ENCODE measurements around the gene NPAS3. TPM values are rescaled to one million over a fixed set of nuclear protein-coding genes. Genes with fewer than 3 reads are reported as not detected.

NPAS3 gene
- total RNA-seq, 6 donors from 2014 or later = 0.30 to 0.77 (median 0.59) TPM; not detected in 2

GRCh38 chr14:33499687-33500086, 561.0 kb downstream of the NPAS3 start:
- TF ChIP-seq CTCF (IDR thresholded peaks at IDR 0.05) (no peak), EP300 (IDR thresholded peaks at IDR 0.05) (no peak)
- no peaks in the 10 kb centered on the region for H3K4me1 ChIP-seq

GRCh38 chr14:33504246-33505099, 565.8 kb downstream of the NPAS3 start:
- ATAC-seq (ENCODE audit: low FRiP score in 2 of 2) = no peak
- WGBS, 2 donors = 68 to 73% methylated on average over 5 of the region's 5 CpGs
- Histone ChIP-seq H3K4me3 (no peak overlapping the region), H3K36me3 (no peaks in the 10 kb centered on the region), H3K9me3 (no peaks in the 10 kb centered on the region), H3K4me1 (no peaks in the 10 kb centered on the region), H3K27me3 (no peaks in the 10 kb centered on the region), H3K27ac (no peak overlapping the region)
- TF ChIP-seq POLR2AphosphoS5 (IDR thresholded peaks at IDR 0.05) (no peak), EP300 (IDR thresholded peaks at IDR 0.05) (no peak), POLR2A (IDR thresholded peaks at IDR 0.05) (no peak), CTCF (IDR thresholded peaks at IDR 0.05) (no peak)
- DNase-seq = no peak

More at GRCh38 chr14:33499687-33500086, 561.0 kb downstream of the NPAS3 start:
- H3K9me3 ChIP-seq = peaks cover 0 to 8% (median 2%) of the 10 kb centered on the region in 4 donors
- WGBS, 2 donors = 62 to 71% methylated on average over 7 of the region's 7 CpGs
- H3K4me3 ChIP-seq = no peak overlapping the region
- H3K36me3 ChIP-seq = no peaks in the 10 kb centered on the region
- no peaks in the 10 kb centered on the region for H3K27me3 ChIP-seq
- DNase-seq (no peak), ATAC-seq (ENCODE audit: low FRiP score in 2 of 2) (no peak)
- H3K27ac ChIP-seq = no peak overlapping the region

- Histone ChIP-seq H3K27ac (no peak overlapping the region), H3K4me3 (no peak overlapping the region), H3K9me3 (no peaks in the 10 kb centered on the region), H3K4me1 (no peaks in the 10 kb centered on the region), H3K27me3 (no peaks in the 10 kb centered on the region), H3K36me3 (no peaks in the 10 kb centered on the region)
- ATAC-seq (ENCODE audit: low FRiP score in 2 of 2) (no peak), DNase-seq (no peak)
- TF ChIP-seq CTCF (IDR thresholded peaks at IDR 0.05) (no peak), POLR2AphosphoS5 (IDR thresholded peaks at IDR 0.05) (no peak), EP300 (IDR thresholded peaks at IDR 0.05) (no peak), POLR2A (IDR thresholded peaks at IDR 0.05) (no peak)
- 83% methylated on average over 4 of the region's 4 CpGs for WGBS, 2 donors
These were observed 566.7 kb downstream of the NPAS3 start for GRCh38 chr14:33505266-33505962.

- no peaks in the 10 kb centered on the region for H3K9me3 ChIP-seq
- ATAC-seq (ENCODE audit: low FRiP score in 2 of 2) = no peak
These were observed 567.3 kb downstream of the NPAS3 start for GRCh38 chr14:33505963-33506329.

More at GRCh38 chr14:33505963-33506329, 567.3 kb downstream of the NPAS3 start:
- DNase-seq = no peak
- H3K4me1 ChIP-seq = no peaks in the 10 kb centered on the region
- WGBS, 2 donors = 65% methylated on average over 6 of the region's 6 CpGs
- H3K4me3 ChIP-seq = no peak overlapping the region
- no peak overlapping the region for H3K27ac ChIP-seq
- no peaks in the 10 kb centered on the region for H3K36me3 ChIP-seq
- no peaks in the 10 kb centered on the region for H3K27me3 ChIP-seq
- TF ChIP-seq EP300 (IDR thresholded peaks at IDR 0.05) (no peak), POLR2A (IDR thresholded peaks at IDR 0.05) (no peak), CTCF (IDR thresholded peaks at IDR 0.05) (no peak), POLR2AphosphoS5 (IDR thresholded peaks at IDR 0.05) (no peak)
